H9 (cell line): ENCODE data around the gene EFS. TPM values are rescaled to one million over a fixed set of nuclear protein-coding genes. Genes with fewer than 3 reads are reported as not detected.

Source experiments
- DNase-seq: peaks from one replicate; pipeline ENCODE4 v3.0.0-alpha.2; 2017
- H2AFZ ChIP-seq: one replicate; pipeline ENCODE4 v1.6.1; 2013; ENCODE audit warnings: mild to moderate bottlenecking, low read length, control low read depth, moderate library complexity
- H2AK5ac ChIP-seq: 2 replicates; pipeline ENCODE4 v1.6.1; 2013; ENCODE audit warnings: low read length, control low read depth, mixed read lengths; ENCODE audit not compliant: insufficient read length
- H2BK120ac ChIP-seq: one replicate; pipeline ENCODE4 v1.6.1; 2013; ENCODE audit warnings: low read depth, mild to moderate bottlenecking, low read length, control low read depth, inconsistent platforms; ENCODE audit not compliant: poor library complexity, severe bottlenecking
- H2BK12ac ChIP-seq: 2 replicates; pipeline ENCODE4 v1.6.1; 2013; ENCODE audit warnings: low read length, control low read depth, mixed read lengths, low read depth; ENCODE audit not compliant: insufficient read length
- H2BK15ac ChIP-seq: 2 replicates; pipeline ENCODE4 v1.6.1; 2013; ENCODE audit warnings: low read depth, low read length, control low read depth
- H2BK20ac ChIP-seq: one replicate; pipeline ENCODE4 v1.6.1; 2013; ENCODE audit warnings: low read depth, mild to moderate bottlenecking, low read length, control low read depth, inconsistent platforms; ENCODE audit not compliant: poor library complexity, severe bottlenecking
- H2BK5ac ChIP-seq: 2 replicates; pipeline ENCODE4 v1.6.1; 2013; ENCODE audit warnings: low read length, control low read depth, mixed read lengths; ENCODE audit not compliant: insufficient read length
- H3K14ac ChIP-seq: 2 replicates; pipeline ENCODE4 v1.6.1; 2013; ENCODE audit warnings: low read length, control low read depth; ENCODE audit not compliant: insufficient read depth
- H3K18ac ChIP-seq: 2 replicates; pipeline ENCODE4 v1.6.1; 2013; ENCODE audit warnings: low read depth, mild to moderate bottlenecking, mixed read lengths, low read length, control low read depth; ENCODE audit not compliant: insufficient read length
- H3K23ac ChIP-seq: 2 replicates; pipeline ENCODE4 v1.6.1; 2013; ENCODE audit warnings: low read length, control low read depth, mixed read lengths, low read depth; ENCODE audit not compliant: insufficient read length
- H3K23me2 ChIP-seq: 2 replicates; pipeline ENCODE4 v1.6.1; 2013; ENCODE audit warnings: low read depth, mild to moderate bottlenecking, mixed read lengths, low read length, control low read depth; ENCODE audit not compliant: insufficient read length, poor library complexity, severe bottlenecking
- H3K27ac ChIP-seq: 2 replicates; pipeline ENCODE4 v1.5.1; 2013; ENCODE audit warnings: low read length, control low read depth, mixed read lengths, low read depth; ENCODE audit not compliant: insufficient read length
- H3K27me3 ChIP-seq: 2 replicates; pipeline ENCODE4 v1.6.1; 2013; ENCODE audit warnings: low read length, control low read depth, inconsistent platforms; ENCODE audit not compliant: insufficient read depth
- H3K4ac ChIP-seq: 2 replicates; pipeline ENCODE4 v1.6.1; 2013; ENCODE audit warnings: low read depth, mild to moderate bottlenecking, control low read depth, inconsistent platforms, low read length, moderate library complexity
- H3K4me1 ChIP-seq: 2 replicates; pipeline ENCODE4 v1.6.1; 2013; ENCODE audit warnings: low read length, control low read depth, inconsistent platforms; ENCODE audit not compliant: insufficient read depth
- H3K4me2 ChIP-seq: 2 replicates; pipeline ENCODE4 v1.6.1; 2013; ENCODE audit warnings: low read length, control low read depth, mixed read lengths; ENCODE audit not compliant: insufficient read length, insufficient read depth
- H3K56ac ChIP-seq: 2 replicates; pipeline ENCODE4 v1.6.1; 2013; ENCODE audit warnings: low read depth, mild to moderate bottlenecking, mixed read lengths, low read length, control low read depth; ENCODE audit not compliant: insufficient read length
- H3K79me1 ChIP-seq: 2 replicates; pipeline ENCODE4 v1.6.1; 2013; ENCODE audit warnings: low read depth, mild to moderate bottlenecking, moderate library complexity, low read length, control low read depth, inconsistent platforms; ENCODE audit not compliant: insufficient read depth, poor library complexity, severe bottlenecking
- H3K79me2 ChIP-seq: 2 replicates; pipeline ENCODE4 v1.6.1; 2013; ENCODE audit warnings: low read length, control low read depth, inconsistent platforms; ENCODE audit not compliant: insufficient read depth
- H3K9ac ChIP-seq: 2 replicates; pipeline ENCODE4 v1.6.1; 2013; ENCODE audit warnings: low read length, control low read depth, mixed read lengths; ENCODE audit not compliant: insufficient read length; ENCODE audit errors: extremely low read depth
- H3K9me3 ChIP-seq: one replicate; pipeline ENCODE4 v1.6.1; 2013; ENCODE audit warnings: low read depth, low read length, inconsistent platforms; ENCODE audit not compliant: control insufficient read depth
- H3T11ph ChIP-seq: one replicate; pipeline ENCODE4 v1.6.1; 2013; ENCODE audit warnings: mild to moderate bottlenecking, low read length, control low read depth, inconsistent platforms
- H4K20me1 ChIP-seq: one replicate; pipeline ENCODE4 v1.6.1; 2013; ENCODE audit not compliant: control insufficient read depth, insufficient read length, insufficient read depth
- H4K5ac ChIP-seq: 2 replicates; pipeline ENCODE4 v1.6.1; 2013; ENCODE audit warnings: low read depth, mild to moderate bottlenecking, mixed read lengths, low read length, control low read depth; ENCODE audit not compliant: insufficient read length
- H4K8ac ChIP-seq: replicated peaks from 2 replicates; pipeline ENCODE4 v1.6.1; 2013; ENCODE audit warnings: low read length, control low read depth, mixed read lengths, low read depth; ENCODE audit not compliant: insufficient read length
- H4K91ac ChIP-seq: 2 replicates; pipeline ENCODE4 v1.6.1; 2013; ENCODE audit warnings: low read depth, mild to moderate bottlenecking, moderate library complexity, mixed read lengths, low read length, control low read depth; ENCODE audit not compliant: insufficient read length
- H3K27ac Mint-ChIP-seq, 3 experiments: 2 replicates in 2 of 3; 3 replicates in 1 of 3; pipeline ENCODE4 v1.8.0; 2020 to 2021; ENCODE audit warnings: mixed read lengths in 3 of 3, mild to moderate bottlenecking in 1 of 3, moderate library complexity in 1 of 3
- H3K27me3 Mint-ChIP-seq: 2 replicates; pipeline ENCODE4 v1.8.0; 2021; ENCODE audit warnings: low read depth, mild to moderate bottlenecking, moderate library complexity, mixed read lengths
- H3K36me3 Mint-ChIP-seq, 3 experiments: 2 replicates in 2 of 3; 3 replicates in 1 of 3; pipeline ENCODE4 v1.8.0; 2020 to 2021; ENCODE audit warnings: low read depth in 3 of 3, mixed read lengths in 3 of 3; ENCODE audit not compliant: insufficient read depth in 1 of 3
- H3K4me1 Mint-ChIP-seq, 2 experiments: 2 replicates each; pipeline ENCODE4 v1.8.0; 2020; ENCODE audit warnings: mixed read lengths in 2 of 2
- H3K4me3 Mint-ChIP-seq, 2 experiments: 2 replicates in 1 of 2; 3 replicates in 1 of 2; pipeline ENCODE4 v1.8.0; 2020 to 2021; ENCODE audit warnings: mild to moderate bottlenecking in 2 of 2, mixed read lengths in 2 of 2, moderate library complexity in 1 of 2
- H3K9me3 Mint-ChIP-seq, 2 experiments: 2 replicates in 1 of 2; 3 replicates in 1 of 2; pipeline ENCODE4 v1.8.0; 2020; ENCODE audit warnings: mild to moderate bottlenecking in 2 of 2, mixed read lengths in 2 of 2, moderate library complexity in 1 of 2
- WGBS: extraction: QIAGEN DNeasy Blood & Tissue Kit; methylation state at CpG from one replicate; pipeline ENCODE4 v1.1.7; 2013; ENCODE audit warnings: missing lambda C conversion rate, low lambda C conversion rate, mixed read lengths; ENCODE audit not compliant: insufficient read length; ENCODE audit errors: extremely low coverage; 5-methylcytosine and 5-hydroxymethylcytosine counted together
- total RNA-seq: library from RNA; stranded (reverse); gene quantifications from 2 replicates; pipeline ENCODE4 v1.2.1, GENCODE V29; 2021
- TF ChIP-seq, protein P1 (sequence below): fragments of 200-600 bp; sonication (generic); conservative IDR thresholded peaks from 3 replicates; pipeline ENCODE4 v1.8.0; 2021; ENCODE audit warnings: antibody characterized with exemption, mild to moderate bottlenecking

EFS gene
- total RNA-seq, 1 experiment from 2014 or later, result 32.1 TPM

DNA sequence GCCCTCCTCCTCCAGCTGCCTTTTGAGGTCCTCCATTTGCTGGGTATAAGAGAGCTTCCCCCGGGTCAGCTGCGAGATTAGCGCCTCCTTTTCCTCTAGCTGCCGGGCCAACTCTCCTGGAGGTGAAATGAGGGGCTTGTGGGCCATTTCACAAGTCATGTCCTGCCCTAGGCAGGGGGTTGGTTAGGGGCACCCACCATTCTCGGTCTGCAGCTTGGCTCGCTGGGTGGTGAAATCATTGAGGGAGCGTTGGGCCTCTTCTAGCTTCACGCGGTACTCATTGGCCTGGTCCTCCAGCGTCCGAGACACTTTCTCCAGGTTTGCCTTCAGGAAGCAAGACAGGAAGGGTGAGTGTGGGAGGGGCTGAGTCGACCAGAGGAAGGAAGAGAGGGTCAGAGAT is 24.4 kb upstream of the EFS start:
- 0 out of 5 replicates have a peak, but pooled peaks cover 0 to 3% of the 10 kb centered on the region in 2 experiments for H3K9me3 Mint-ChIP-seq
- WGBS, result no CpG with 5 or more reads among the region's 12 CpGs
- H3K27ac Mint-ChIP-seq, result peak overlapping the region in 1 of 3 experiments; percentile 73; a peak in 2 of 7 replicates

More for the DNA sequence above, 24.4 kb upstream of the EFS start:
- Histone ChIP-seq H3K4ac (no peak overlapping the region), H3K23me2 (no peaks in the 10 kb centered on the region), H3K27me3 (no peaks in the 10 kb centered on the region), H3K56ac (no peak overlapping the region), H3K9me3 (no peaks in the 10 kb centered on the region), H3K4me1 (peaks cover 3% of the 10 kb centered on the region; the same call in 1 of the 2 replicates), H3K23ac (no peak overlapping the region), H3K14ac (no peak overlapping the region; the same call in 1 of the 2 replicates), H3K79me2 (no peaks in the 10 kb centered on the region), H3K18ac (no peak overlapping the region), H4K5ac (no peak overlapping the region), H4K20me1 (no peaks in the 10 kb centered on the region), H3K4me2 (no peak overlapping the region), H3T11ph (no peak overlapping the region), H2AFZ (no peak overlapping the region), H2BK12ac (no peak overlapping the region), H4K8ac (no peak overlapping the region), H4K91ac (no peak overlapping the region), H2AK5ac (no peak overlapping the region), H2BK20ac (no peak overlapping the region), H2BK15ac (no peak overlapping the region), H2BK5ac (no peak overlapping the region), H2BK120ac (no peak overlapping the region), H3K9ac (no peak overlapping the region), H3K79me1 (no peaks in the 10 kb centered on the region), H3K27ac (no peak overlapping the region)
- H3K27me3 Mint-ChIP-seq, result peaks cover 51% of the 10 kb centered on the region
- TF ChIP-seq, protein P1, sequence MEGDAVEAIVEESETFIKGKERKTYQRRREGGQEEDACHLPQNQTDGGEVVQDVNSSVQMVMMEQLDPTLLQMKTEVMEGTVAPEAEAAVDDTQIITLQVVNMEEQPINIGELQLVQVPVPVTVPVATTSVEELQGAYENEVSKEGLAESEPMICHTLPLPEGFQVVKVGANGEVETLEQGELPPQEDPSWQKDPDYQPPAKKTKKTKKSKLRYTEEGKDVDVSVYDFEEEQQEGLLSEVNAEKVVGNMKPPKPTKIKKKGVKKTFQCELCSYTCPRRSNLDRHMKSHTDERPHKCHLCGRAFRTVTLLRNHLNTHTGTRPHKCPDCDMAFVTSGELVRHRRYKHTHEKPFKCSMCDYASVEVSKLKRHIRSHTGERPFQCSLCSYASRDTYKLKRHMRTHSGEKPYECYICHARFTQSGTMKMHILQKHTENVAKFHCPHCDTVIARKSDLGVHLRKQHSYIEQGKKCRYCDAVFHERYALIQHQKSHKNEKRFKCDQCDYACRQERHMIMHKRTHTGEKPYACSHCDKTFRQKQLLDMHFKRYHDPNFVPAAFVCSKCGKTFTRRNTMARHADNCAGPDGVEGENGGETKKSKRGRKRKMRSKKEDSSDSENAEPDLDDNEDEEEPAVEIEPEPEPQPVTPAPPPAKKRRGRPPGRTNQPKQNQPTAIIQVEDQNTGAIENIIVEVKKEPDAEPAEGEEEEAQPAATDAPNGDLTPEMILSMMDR, result no peak
- DNase-seq, result no peak
- no peaks in the 10 kb centered on the region; a peak in 1 of 7 replicates for H3K36me3 Mint-ChIP-seq
- H3K4me1 Mint-ChIP-seq, result peaks cover 16 to 17% of the 10 kb centered on the region in 2 experiments
- no peak overlapping the region; a peak in 1 of 5 replicates for H3K4me3 Mint-ChIP-seq
